MM.1S (cell line): Measurements from ENCODE around the gene FUT2.

Source experiments
- EZH2 ChIP-seq: fragments of 300-600 bp; sonication (generic); optimal IDR thresholded peaks from 2 replicates; pipeline ENCODE3; 2017; ENCODE audit warnings: low read depth, mild to moderate bottlenecking, antibody characterized with exemption, low read length, mixed read lengths
- TF ChIP-seq, protein P1 (sequence below): fragments of 300-600 bp; sonication (generic); IDR thresholded peaks from 2 replicates; pipeline ENCODE4 v1.5.1; 2016; ENCODE audit warnings: antibody characterized with exemption, low read length, mixed read lengths

DNA sequence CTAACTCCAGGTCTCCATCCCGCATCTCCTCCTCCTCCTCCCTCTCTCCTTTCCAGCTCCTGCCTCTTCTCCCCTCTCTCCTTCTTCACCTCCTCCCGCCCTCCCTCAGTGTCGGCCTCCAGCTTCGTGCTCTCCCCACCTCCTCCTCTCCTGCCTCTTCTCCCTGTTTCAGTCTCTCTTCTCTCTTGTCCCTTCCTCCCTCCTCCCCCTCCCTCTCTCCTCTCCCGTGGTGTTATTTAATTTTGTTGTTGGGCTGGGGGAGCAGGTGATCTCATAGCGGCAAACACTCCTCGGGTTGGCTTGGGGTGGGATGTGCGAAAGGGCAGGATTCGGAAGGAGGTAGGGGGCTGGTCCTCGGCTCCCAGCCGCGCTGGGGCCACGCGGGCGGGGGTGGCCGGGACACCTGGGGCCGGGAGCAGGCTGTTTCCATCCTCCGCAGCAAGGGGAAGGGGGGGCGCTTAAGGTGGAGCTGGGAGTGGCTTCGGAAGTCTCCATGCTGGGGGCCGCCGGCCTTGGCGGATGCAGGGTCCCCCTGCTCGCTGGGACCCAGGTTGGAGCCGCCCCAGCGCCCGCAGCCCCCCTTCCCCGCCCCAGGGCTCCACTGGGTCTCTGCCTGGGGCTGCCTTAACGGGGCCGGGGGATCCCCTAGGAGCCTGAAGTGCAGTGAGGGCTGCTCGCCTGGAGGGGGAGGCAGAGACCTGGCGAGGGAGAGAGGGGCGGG, 49.6 kb upstream of the FUT2 start, which contains the start of gene CA11:
- TF ChIP-seq, protein P1, sequence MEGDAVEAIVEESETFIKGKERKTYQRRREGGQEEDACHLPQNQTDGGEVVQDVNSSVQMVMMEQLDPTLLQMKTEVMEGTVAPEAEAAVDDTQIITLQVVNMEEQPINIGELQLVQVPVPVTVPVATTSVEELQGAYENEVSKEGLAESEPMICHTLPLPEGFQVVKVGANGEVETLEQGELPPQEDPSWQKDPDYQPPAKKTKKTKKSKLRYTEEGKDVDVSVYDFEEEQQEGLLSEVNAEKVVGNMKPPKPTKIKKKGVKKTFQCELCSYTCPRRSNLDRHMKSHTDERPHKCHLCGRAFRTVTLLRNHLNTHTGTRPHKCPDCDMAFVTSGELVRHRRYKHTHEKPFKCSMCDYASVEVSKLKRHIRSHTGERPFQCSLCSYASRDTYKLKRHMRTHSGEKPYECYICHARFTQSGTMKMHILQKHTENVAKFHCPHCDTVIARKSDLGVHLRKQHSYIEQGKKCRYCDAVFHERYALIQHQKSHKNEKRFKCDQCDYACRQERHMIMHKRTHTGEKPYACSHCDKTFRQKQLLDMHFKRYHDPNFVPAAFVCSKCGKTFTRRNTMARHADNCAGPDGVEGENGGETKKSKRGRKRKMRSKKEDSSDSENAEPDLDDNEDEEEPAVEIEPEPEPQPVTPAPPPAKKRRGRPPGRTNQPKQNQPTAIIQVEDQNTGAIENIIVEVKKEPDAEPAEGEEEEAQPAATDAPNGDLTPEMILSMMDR: peak; percentile 79
- no peak for TF ChIP-seq EZH2
